Hematopoietic multipotent progenitor cell treated with erythropoietin and hydrocortisone succinate and interleukin-3 and kit ligand, for 8 days (in vitro differentiated cells): ENCODE measurements around the gene SOX13.

ENCODE experiments used
- DNase-seq: peaks from one replicate; pipeline ENCODE4 v3.0.0-alpha.2; 2015

SOX13 gene

DNA sequence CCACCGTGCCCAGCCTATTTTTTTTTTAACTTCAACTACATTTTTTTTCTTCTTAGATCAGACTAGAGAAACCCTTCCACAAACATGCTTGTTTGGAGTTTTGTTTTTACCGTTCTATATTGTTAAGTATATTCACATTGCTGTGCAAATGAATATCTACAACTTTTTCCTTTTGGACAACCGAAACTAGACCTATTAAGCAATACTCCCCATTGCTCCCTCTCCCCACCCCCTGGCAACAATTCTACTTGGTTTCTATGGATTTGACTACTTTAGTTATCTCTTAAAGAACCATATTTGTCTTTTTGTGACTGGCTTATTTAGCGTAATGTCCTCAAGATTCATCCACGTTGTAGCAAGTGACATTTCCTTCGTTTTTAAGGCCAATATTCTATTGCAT, 59.8 kb downstream of the SOX13 start:
- DNase-seq, result no peak

DNA sequence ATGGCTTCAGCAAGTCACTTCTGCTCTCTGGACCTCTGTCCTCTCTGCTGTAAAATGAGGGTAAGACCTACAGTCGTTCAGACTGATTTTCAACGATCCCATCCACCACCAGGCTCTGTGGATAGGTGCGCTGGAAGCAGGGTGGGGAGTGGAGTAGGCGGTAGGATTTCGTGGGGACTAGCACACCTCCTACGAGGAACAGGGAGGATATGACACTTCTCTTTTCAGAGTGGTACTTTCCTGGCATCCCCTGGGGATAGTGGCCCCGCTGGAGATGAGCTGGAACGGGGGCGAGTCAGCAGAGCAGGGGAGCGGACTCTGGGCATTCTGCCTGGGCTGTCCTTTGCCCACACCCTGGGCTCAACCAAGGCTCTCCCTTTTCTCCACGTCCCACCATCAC, 61.2 kb downstream of the SOX13 start:
- DNase-seq, result no peak

DNA sequence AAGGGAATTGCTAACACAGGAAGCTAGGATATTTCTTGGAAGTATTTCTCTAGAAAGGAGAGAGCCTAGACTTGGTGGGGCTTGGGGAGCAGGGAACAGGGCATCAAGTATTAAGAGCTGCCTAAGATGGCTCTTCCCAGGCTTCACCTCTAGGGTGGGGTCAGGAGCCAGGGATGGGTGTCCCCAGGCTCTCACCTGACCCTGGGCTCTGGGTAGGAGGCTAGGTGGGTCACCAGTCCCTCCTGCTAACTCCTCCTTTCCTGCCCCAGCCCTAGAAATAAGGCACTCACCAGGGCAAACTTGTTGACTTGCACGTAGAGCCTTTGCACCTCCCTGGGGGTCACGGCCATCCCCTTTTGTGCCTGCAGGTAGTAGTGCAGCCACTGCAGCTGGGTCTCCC, 63.9 kb downstream of the SOX13 start:
- DNase-seq, result no peak

- DNase-seq, result no peak
These were observed 66.2 kb downstream of the SOX13 start for GRCh38 chr1:204139088-204139487.

- DNase-seq, result no peak
These were observed 67.0 kb downstream of the SOX13 start for GRCh38 chr1:204139952-204140351.

DNA sequence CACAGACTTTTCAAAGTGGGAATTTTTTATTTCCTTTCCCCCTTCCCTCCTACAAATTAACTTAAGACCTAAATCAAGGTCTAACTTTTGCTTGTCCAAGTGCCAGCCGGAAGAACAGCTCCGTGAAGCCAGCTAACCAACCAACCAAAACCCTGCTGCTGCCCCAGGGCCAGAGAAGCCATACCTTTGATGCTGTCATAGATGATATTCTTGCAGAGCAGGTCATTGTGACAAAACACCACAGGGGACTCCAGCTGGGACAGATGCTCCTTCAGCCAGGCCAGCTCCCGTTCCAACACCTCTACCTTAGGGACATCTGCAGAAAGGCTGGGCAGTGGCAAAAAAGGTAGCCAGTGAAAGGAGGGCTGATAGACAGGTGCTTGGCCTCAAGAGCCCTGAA, 68.2 kb downstream of the SOX13 start:
- DNase-seq, result no peak

GRCh38 chr1:204142032-204142974, 69.4 kb downstream of the SOX13 start:
- DNase-seq, result no peak

DNA sequence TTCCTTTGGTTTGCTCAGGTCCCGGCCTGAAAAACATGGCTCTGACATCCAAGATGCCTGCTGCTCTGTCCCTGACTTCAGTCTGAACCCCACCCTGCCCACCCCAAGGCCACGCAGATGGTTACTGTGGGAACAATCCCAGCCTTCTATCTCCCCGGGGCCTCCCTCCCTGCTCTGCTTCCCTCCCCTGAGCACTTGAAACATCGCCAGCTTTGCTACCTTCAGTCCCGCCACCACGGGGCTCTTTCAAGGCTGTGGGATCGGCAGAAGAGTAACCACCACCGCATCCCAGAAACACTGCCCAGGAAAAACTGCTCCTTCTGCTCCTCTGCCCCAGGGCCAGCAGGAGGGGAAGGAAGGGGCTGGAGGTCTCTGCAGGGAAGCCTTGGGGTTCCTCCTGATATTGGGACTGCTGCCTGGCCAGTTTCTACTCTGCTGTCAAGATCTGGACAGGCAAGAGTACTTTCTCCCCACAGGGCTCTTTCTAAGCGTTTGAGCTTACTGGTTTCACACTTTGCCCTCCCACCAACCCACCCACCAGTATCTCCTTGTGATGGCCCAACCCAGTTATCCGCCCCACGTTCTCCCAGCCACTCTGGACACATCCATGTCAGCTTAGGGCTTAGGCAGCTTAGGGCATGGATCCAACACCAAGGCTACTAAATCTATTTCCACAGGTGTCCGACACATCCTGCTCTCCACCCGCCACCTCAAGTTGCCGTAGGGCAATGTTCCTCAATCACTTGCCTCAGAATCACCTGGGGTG, 70.5 kb downstream of the SOX13 start:
- no peak for DNase-seq

DNA sequence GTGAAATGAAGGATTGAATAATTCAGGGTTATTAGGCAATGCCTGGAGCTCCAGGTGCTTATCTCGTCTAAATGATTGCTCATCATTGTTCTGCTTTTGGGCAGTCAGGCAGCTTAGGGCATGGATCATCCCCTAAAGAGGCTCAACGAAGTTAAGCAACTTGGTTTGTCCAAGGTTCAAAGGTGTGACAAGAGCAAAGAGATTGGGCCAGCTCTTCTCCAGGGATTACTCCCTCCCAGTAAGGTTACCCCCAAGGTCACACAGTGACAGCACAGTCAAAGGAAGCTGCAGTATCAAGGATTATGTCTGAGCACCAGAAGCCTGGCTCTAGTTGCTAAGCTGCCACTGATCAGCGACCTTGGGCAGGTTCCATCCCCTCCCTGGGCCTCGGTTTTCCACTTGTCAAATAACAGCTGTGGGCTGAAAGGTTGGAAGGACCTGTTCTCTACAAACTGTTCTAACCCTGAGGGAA, 72.2 kb downstream of the SOX13 start:
- no peak for DNase-seq

GRCh38 chr1:204146309-204146708, 73.4 kb downstream of the SOX13 start:
- no peak for DNase-seq

- no peak for DNase-seq
These were observed 74.0 kb downstream of the SOX13 start for GRCh38 chr1:204146965-204147364.

- no peak for DNase-seq
These were observed 74.8 kb downstream of the SOX13 start for GRCh38 chr1:204147406-204148383.

- no peak for DNase-seq
These were observed 76.2 kb downstream of the SOX13 start for GRCh38 chr1:204149107-204149506.

GRCh38 chr1:204149635-204150565, 77.0 kb downstream of the SOX13 start:
- DNase-seq, result no peak

- DNase-seq, result no peak
These were observed 78.0 kb downstream of the SOX13 start for GRCh38 chr1:204150702-204151551.

DNA sequence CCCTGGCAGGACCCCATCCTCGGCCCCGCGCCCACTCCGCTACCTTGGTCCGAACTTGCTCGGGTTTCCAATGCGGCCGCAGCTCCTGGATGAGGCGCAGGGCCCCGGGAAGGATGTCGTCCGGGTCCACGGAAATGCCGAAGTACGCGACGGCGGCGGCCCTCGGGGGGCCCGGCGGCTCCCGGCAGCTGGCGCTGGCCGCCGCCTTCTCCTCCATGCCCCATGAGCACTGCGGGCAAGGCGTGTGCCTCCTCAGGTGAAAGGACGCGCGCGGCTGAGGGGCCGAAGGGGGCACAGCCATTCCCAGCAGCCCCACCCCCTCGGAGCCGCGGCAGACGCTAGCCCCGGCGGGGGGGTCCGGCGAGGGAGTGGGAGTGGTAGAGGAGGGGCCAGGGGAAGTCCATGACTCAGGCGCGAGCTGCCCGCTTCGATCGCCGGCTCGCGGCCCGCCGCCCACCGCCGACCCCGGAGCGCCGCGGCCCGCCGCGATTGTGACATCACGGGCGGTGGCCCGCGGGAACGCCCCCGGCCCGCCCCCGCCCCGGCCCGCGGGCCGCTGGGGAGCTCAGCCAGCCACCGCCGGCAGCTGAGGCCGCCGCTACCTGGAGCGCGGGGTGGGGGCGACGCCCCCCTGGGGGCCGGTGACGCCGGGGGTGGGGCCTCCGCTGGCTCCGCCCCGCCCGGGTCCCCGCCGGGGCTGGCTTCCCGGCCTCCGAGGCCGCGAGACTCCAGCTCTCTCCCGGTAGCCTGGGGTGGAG, 78.8 kb downstream of the SOX13 start, which contains the start of gene ETNK2:
ETNK2 (minus strand) TSS at position 493 of the 758 bp plus-strand sequence; CDS start at position 301, 192 bp downstream.
- no peak for DNase-seq

- DNase-seq, result no peak
These were observed 79.6 kb downstream of the SOX13 start for GRCh38 chr1:204152310-204153044.

GRCh38 chr1:204153667-204154066, 80.8 kb downstream of the SOX13 start:
- no peak for DNase-seq
